Activated naive CD8-positive, alpha-beta T cell treated with anti-CD3 and anti-CD28 coated beads, Interleukin-2, amount 50 U/mL, for 16 hours (primary cell): Measurements from ENCODE around the gene VPS13A.

Experiments used
- DNase-seq: peaks from one replicate; pipeline ENCODE4 v3.0.0-alpha.2; 2020; ENCODE audit warnings: low read depth, low spot score

Gene VPS13A

GRCh38 chr9:77177143-77177893 is at the start of gene VPS13A:
VPS13A (plus strand) TSS chr9:77177534; CDS start chr9:77177705, 171 bp downstream.
- peak; percentile 94 for DNase-seq

- DNase-seq = no peak
Observed at GRCh38 chr9:77128125-77128789, 49.1 kb upstream of the VPS13A start.

GRCh38 chr9:77131399-77131798 is 45.9 kb upstream of the VPS13A start:
- no peak for DNase-seq

GRCh38 chr9:77133011-77133410 is 44.3 kb upstream of the VPS13A start:
- DNase-seq = no peak

GRCh38 chr9:77142366-77142765 is 35.0 kb upstream of the VPS13A start:
- DNase-seq = no peak

- DNase-seq = no peak
Observed at GRCh38 chr9:77149879-77150278, 27.5 kb upstream of the VPS13A start.

- no peak for DNase-seq
Observed at GRCh38 chr9:77152289-77152688, 25.0 kb upstream of the VPS13A start.

- no peak for DNase-seq
Observed at GRCh38 chr9:77156646-77157371, 20.5 kb upstream of the VPS13A start.

GRCh38 chr9:77158772-77159513 is 18.4 kb upstream of the VPS13A start:
- DNase-seq = no peak

- DNase-seq = no peak
Observed at GRCh38 chr9:77161191-77161590, 16.1 kb upstream of the VPS13A start.

- DNase-seq = no peak
Observed at GRCh38 chr9:77161966-77162365, 15.4 kb upstream of the VPS13A start.

- no peak for DNase-seq
Observed at GRCh38 chr9:77162366-77162765, 15.0 kb upstream of the VPS13A start.

GRCh38 chr9:77163884-77164283 is 13.4 kb upstream of the VPS13A start:
- no peak for DNase-seq

GRCh38 chr9:77166193-77166592 is 11.1 kb upstream of the VPS13A start:
- no peak for DNase-seq

GRCh38 chr9:77170991-77171699 is 6.2 kb upstream of the VPS13A start:
- no peak for DNase-seq

- no peak for DNase-seq
Observed at GRCh38 chr9:77175151-77175550, 2.2 kb upstream of the VPS13A start.

GRCh38 chr9:77176106-77176505 is 1.2 kb upstream of the VPS13A start:
- DNase-seq = no peak

GRCh38 chr9:77176686-77177142 is 620 bp upstream of the VPS13A start:
- DNase-seq = no peak

GRCh38 chr9:77177894-77178794 is 810 bp downstream of the VPS13A start:
- no peak for DNase-seq

GRCh38 chr9:77180056-77180455 is 2.7 kb downstream of the VPS13A start:
- DNase-seq = no peak
